PC-3 (cell line): ENCODE data around the gene SEPTIN5. TPM values are rescaled to one million over a fixed set of nuclear protein-coding genes. Genes with fewer than 3 reads are reported as not detected.

Experiments used
- ATAC-seq: fragments of 200-7000 bp; cut with Tn5 transposase; 2 replicates; pipeline ENCODE4 v1.9.1; 2020; ENCODE audit warnings: mild to moderate bottlenecking, moderate library complexity
- BruUV-seq: library from RNA; stranded (reverse); fragments of 400-500 nt; replicated peaks from 2 replicates; lab custom pipeline; 2021; lab: Mats Ljungman, UMichigan
- CTCF ChIA-PET: fragments of 300-600 bp; sonication (Branson Sonifier 250); formaldehyde crosslinking; loops from one replicate; lab custom pipeline; 2022; ENCODE audit warnings: antibody characterized with exemption; lab: Charles Lee
- POLR2A ChIA-PET: fragments of 300-600 bp; sonication (Branson Sonifier 250); formaldehyde crosslinking; loops from one replicate; lab custom pipeline; 2022; ENCODE audit warnings: antibody characterized with exemption; ENCODE audit not compliant: unreplicated experiment; lab: Charles Lee
- DNase-seq: peaks from one replicate; pipeline ENCODE4 v3.0.0-alpha.2; 2015
- H2AFZ ChIP-seq: fragments of 300-600 bp; sonication (generic); 2 replicates; pipeline ENCODE4 v1.6.0; 2016; ENCODE audit warnings: antibody characterized with exemption, low read length
- H3F3A ChIP-seq: fragments of 300-600 bp; sonication (generic); one replicate; pipeline ENCODE4 v1.6.0; 2017; ENCODE audit warnings: antibody characterized with exemption, low read length, control low read depth, mild to moderate bottlenecking; ENCODE audit not compliant: unreplicated experiment
- H3K27ac ChIP-seq: fragments of 300-600 bp; sonication (generic); 2 replicates; pipeline ENCODE4 v1.5.1; 2016; ENCODE audit warnings: mild to moderate bottlenecking, low read length
- H3K27me3 ChIP-seq: fragments of 300-600 bp; sonication (generic); 2 replicates; pipeline ENCODE4 v1.6.1; 2016; ENCODE audit warnings: low read length, mixed read lengths
- H3K36me3 ChIP-seq: fragments of 300-600 bp; sonication (generic); 2 replicates; pipeline ENCODE4 v1.6.1; 2016; ENCODE audit warnings: low read depth, mixed run types, low read length, mixed read lengths
- H3K4me1 ChIP-seq: fragments of 300-600 bp; sonication (generic); 2 replicates; pipeline ENCODE4 v1.5.1; 2016; ENCODE audit warnings: low read length; ENCODE audit not compliant: insufficient read depth
- H3K4me2 ChIP-seq: fragments of 300-600 bp; sonication (generic); 2 replicates; pipeline ENCODE4 v1.6.0; 2016; ENCODE audit warnings: low read length
- H3K4me3 ChIP-seq: fragments of 300-600 bp; sonication (generic); 2 replicates; pipeline ENCODE4 v1.5.1; 2016; ENCODE audit warnings: mild to moderate bottlenecking, low read length, mixed read lengths
- H3K79me2 ChIP-seq: fragments of 300-600 bp; sonication (generic); 2 replicates; pipeline ENCODE4 v1.6.1; 2017; ENCODE audit warnings: low read length, mixed read lengths
- H3K9ac ChIP-seq: fragments of 300-600 bp; sonication (generic); 2 replicates; pipeline ENCODE4 v1.6.0; 2016; ENCODE audit warnings: mild to moderate bottlenecking, low read length
- H3K9me2 ChIP-seq: fragments of 300-600 bp; sonication (generic); replicated peaks from 2 replicates; pipeline ENCODE4 v1.6.1; 2016; ENCODE audit warnings: mixed run types, low read length, mixed read lengths
- H3K9me3 ChIP-seq: fragments of 300-600 bp; sonication (generic); 2 replicates; pipeline ENCODE4 v1.6.1; 2016; ENCODE audit warnings: low read length, mixed read lengths
- H4K20me1 ChIP-seq: fragments of 300-600 bp; sonication (generic); 2 replicates; pipeline ENCODE4 v1.6.1; 2016; ENCODE audit warnings: low read length, mixed read lengths
- EZH2 ChIP-seq: fragments of 300-600 bp; sonication (generic); IDR thresholded peaks from one replicate; pipeline ENCODE4 v1.6.1; 2017; ENCODE audit warnings: antibody characterized with exemption, mild to moderate bottlenecking, low read length; ENCODE audit not compliant: unreplicated experiment
- EZH2phosphoT487 ChIP-seq: fragments of 300-600 bp; sonication (generic); IDR thresholded peaks from 2 replicates; pipeline ENCODE4 v1.6.1; 2018; ENCODE audit warnings: mild to moderate bottlenecking, antibody characterized with exemption, low read length, borderline replicate concordance
- intact Hi-C: fragments of 100-400 bp; cut with micrococcal nuclease; formaldehyde crosslinking; loops from 2 replicates; pipeline ENCODE4 v1.9.0; 2023
- total RNA-seq: library from RNA; depleted of rRNA; stranded (reverse); fragments of >200 nt; gene quantifications from 2 replicates; pipeline ENCODE4 v1.2.3, GENCODE V29; 2014
- TF ChIP-seq, protein P1 (sequence below): fragments of 300-600 bp; sonication (generic); conservative IDR thresholded peaks from 2 replicates; pipeline ENCODE4 v1.5.1; 2017; ENCODE audit warnings: antibody characterized with exemption, low read depth, mild to moderate bottlenecking, low read length

Gene SEPTIN5
- total RNA-seq, 1 experiment from 2014 or later: 27.5 TPM

DNA sequence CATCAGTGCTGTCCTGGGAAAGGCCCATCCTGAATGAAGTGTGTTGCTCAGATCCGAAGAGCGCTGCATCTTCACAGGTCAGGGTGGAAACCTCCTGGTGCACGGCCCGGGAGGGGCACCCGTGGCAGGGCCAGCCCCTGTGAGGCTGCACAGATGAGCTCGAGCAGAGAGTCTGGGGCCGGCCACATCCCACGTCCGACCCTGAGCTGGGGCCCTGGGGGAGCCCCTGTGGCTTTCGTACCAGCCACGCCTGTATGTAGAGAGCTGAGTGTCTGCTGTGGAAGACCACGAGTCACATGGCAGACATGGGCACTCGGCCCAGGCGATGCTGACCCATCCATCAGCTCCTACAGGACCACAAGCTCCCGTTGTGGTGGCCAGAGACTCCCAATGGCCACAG, 24.9 kb upstream of the SEPTIN5 start:
- no peak overlapping the region for H3K27ac ChIP-seq
- POLR2A ChIA-PET: no interaction called here
- H3F3A ChIP-seq: no peaks in the 10 kb centered on the region
- ATAC-seq (no peak), DNase-seq (no peak)
- H3K9ac ChIP-seq: no peak overlapping the region
- H4K20me1 ChIP-seq: no peaks in the 10 kb centered on the region
- H3K9me3 ChIP-seq: no peaks in the 10 kb centered on the region
- no peak overlapping the region for H3K4me2 ChIP-seq
- CTCF ChIA-PET: interaction anchor here (0.5 kb wide), 1 partner anchor 26 kb away, joined by 4 read pairs; no protein-coding TSS in a partner anchor
- TF ChIP-seq EZH2 (no peak), EZH2phosphoT487 (no peak)
- TF ChIP-seq, protein P1, sequence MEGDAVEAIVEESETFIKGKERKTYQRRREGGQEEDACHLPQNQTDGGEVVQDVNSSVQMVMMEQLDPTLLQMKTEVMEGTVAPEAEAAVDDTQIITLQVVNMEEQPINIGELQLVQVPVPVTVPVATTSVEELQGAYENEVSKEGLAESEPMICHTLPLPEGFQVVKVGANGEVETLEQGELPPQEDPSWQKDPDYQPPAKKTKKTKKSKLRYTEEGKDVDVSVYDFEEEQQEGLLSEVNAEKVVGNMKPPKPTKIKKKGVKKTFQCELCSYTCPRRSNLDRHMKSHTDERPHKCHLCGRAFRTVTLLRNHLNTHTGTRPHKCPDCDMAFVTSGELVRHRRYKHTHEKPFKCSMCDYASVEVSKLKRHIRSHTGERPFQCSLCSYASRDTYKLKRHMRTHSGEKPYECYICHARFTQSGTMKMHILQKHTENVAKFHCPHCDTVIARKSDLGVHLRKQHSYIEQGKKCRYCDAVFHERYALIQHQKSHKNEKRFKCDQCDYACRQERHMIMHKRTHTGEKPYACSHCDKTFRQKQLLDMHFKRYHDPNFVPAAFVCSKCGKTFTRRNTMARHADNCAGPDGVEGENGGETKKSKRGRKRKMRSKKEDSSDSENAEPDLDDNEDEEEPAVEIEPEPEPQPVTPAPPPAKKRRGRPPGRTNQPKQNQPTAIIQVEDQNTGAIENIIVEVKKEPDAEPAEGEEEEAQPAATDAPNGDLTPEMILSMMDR: no peak
- no peaks in the 10 kb centered on the region for H3K27me3 ChIP-seq
- H3K9me2 ChIP-seq: no peaks in the 10 kb centered on the region
- no peak overlapping the region for H3K4me3 ChIP-seq
- no peaks in the 10 kb centered on the region for H3K79me2 ChIP-seq
- intact Hi-C loops: no loop called here
- H2AFZ ChIP-seq: no peak overlapping the region
- H3K36me3 ChIP-seq: no peaks in the 10 kb centered on the region
- peaks cover 9% of the 10 kb centered on the region for H3K4me1 ChIP-seq
- BruUV-seq: no TSS peak

DNA sequence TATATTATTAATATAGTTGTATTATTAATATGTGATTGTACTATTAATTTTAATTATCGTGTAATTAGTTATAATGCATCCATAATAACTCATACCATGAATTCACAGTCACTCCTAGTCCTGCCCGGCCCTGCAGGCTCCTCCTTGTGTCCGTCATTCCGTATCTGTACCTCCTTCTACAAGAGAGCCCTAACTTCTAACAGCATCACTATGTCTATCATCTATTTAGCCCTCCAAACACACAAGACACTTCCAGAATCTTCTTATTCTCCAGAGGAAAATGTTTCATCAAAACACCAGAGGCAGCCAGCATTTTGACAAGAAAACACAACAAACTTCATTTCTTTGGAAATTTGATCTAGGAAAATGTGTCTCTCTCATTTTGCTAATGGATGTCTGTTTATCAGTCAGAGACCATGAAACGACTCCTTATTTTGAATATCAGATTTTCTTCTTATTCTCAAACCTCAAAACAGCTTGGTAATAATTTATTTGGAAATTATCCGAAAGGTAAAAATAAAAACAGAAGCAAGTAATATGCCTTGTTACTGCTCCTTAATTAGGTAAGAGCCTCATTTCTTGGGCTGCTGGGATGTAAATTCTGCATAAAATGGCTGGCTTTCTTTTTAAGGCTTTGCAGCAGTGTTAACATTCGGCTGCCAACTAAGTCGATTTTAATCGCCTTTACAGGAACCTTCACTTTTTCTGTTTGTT, 23.1 kb upstream of the SEPTIN5 start:
- intact Hi-C loops: no loop called here
- Histone ChIP-seq H3K4me2 (peak overlapping the region; percentile 56), H4K20me1 (no peaks in the 10 kb centered on the region), H2AFZ (peak overlapping the region; percentile 66; the same call in 1 of the 2 replicates), H3K27me3 (no peaks in the 10 kb centered on the region), H3K79me2 (no peaks in the 10 kb centered on the region), H3K36me3 (no peaks in the 10 kb centered on the region), H3K9ac (no peak overlapping the region), H3K4me3 (0 out of 2 replicates have a peak overlapping the region, but pooled peaks have one; percentile 10), H3K4me1 (peaks cover 9% of the 10 kb centered on the region), H3K27ac (peak overlapping the region; percentile 27), H3K9me3 (no peaks in the 10 kb centered on the region), H3K9me2 (no peaks in the 10 kb centered on the region), H3F3A (no peaks in the 10 kb centered on the region)
- no peak for ATAC-seq
- DNase-seq: no peak
- POLR2A ChIA-PET: interaction anchor here (0.6 kb wide), 1 partner anchor 546 kb away, joined by 3 read pairs; no protein-coding TSS in a partner anchor
- BruUV-seq: no TSS peak
- TF ChIP-seq EZH2: no peak
- TF ChIP-seq, protein P1: no peak
- TF ChIP-seq EZH2phosphoT487: no peak
- CTCF ChIA-PET: no interaction called here
